GM12878 (cell line): Measurements from ENCODE around the gene WASHC2A. TPM values are rescaled to one million over a fixed set of nuclear protein-coding genes. Genes with fewer than 3 reads are reported as not detected.
"Not testable (repeated sequence)": the region's sequence is repeated elsewhere in the genome, so short reads cannot be mapped to it uniquely, and the experiment has no call there.

ENCODE experiments used
- ATAC-seq: fragments of 200-7000 bp; cut with Tn5 transposase; 3 replicates; pipeline ENCODE4 v1.9.1; 2020; ENCODE audit warnings: mild to moderate bottlenecking, moderate library complexity
- BruUV-seq: library from RNA; stranded (reverse); fragments of 400-500 nt; replicated peaks from 2 replicates; lab custom pipeline; 2021; lab: Mats Ljungman, UMichigan
- CTCF ChIA-PET: fragments of 300-600 bp; sonication (Branson Sonifier 250); formaldehyde crosslinking; extraction: SDS; loops from one replicate; lab custom pipeline; 2021; ENCODE audit warnings: inconsistent platforms; lab: Yijun Ruan, JAX
- POLR2A ChIA-PET: fragments of 350-600 bp; formaldehyde crosslinking; extraction: SDS; loops from one replicate; lab custom pipeline; 2021; ENCODE audit warnings: inconsistent platforms; lab: Charles Lee
- RAD21 ChIA-PET: fragments of 300-600 bp; sonication (Branson Sonifier 250); formaldehyde crosslinking; loops from one replicate; lab custom pipeline; 2023; ENCODE audit warnings: antibody characterized with exemption; ENCODE audit not compliant: unreplicated experiment; lab: Charles Lee
- SMC1A ChIA-PET: fragments of 300-600 bp; sonication (Branson Sonifier 250); formaldehyde crosslinking; loops from one replicate; lab custom pipeline; 2023; ENCODE audit not compliant: unreplicated experiment, uncharacterized antibody; lab: Charles Lee
- DNase-seq: peaks from one replicate; pipeline ENCODE4 v3.0.0-alpha.2; 2011; ENCODE audit warnings: low read depth, low spot score
- FAIRE-seq: peaks from 3 replicates; lab custom pipeline; 2011; peaks lifted over from hg19 to GRCh38; lab: Jason Lieb, UNC
- H2AFZ ChIP-seq: 2 replicates; pipeline ENCODE4 v1.6.0; 2011; ENCODE audit warnings: low read depth, low read length, control low read depth; ENCODE audit not compliant: control insufficient read depth
- H3K27ac ChIP-seq: 2 replicates; pipeline ENCODE4 v1.5.1; 2011; ENCODE audit warnings: control low read depth; ENCODE audit not compliant: control insufficient read depth, insufficient read depth
- H3K27me3 ChIP-seq, 2 experiments: replicated peaks in 1 of 2; 2 replicates each; pipeline versions ENCODE4 v1.6.0 to v1.6.1; 2011; ENCODE audit warnings: low read length in 1 of 2; ENCODE audit not compliant: control insufficient read depth in 2 of 2, insufficient read depth in 2 of 2
- H3K36me3 ChIP-seq, 2 experiments: 2 replicates each; pipeline ENCODE4 v1.5.1; 2011; ENCODE audit warnings: low read length in 1 of 2; ENCODE audit not compliant: control insufficient read depth in 2 of 2, insufficient read depth in 2 of 2
- H3K4me1 ChIP-seq: 2 replicates; pipeline ENCODE4 v1.6.1; 2011; ENCODE audit warnings: mild to moderate bottlenecking, low read length, moderate library complexity, mixed read lengths; ENCODE audit not compliant: control insufficient read depth, insufficient read depth
- H3K4me2 ChIP-seq: 2 replicates; pipeline ENCODE4 v1.6.0; 2011; ENCODE audit warnings: control low read depth; ENCODE audit not compliant: control insufficient read depth, insufficient read depth
- H3K4me3 ChIP-seq: fragments of 200-600 bp; sonication (generic); 2 replicates; pipeline ENCODE4 v1.5.1; 2016
- H3K79me2 ChIP-seq: 2 replicates; pipeline ENCODE4 v1.6.0; 2011; ENCODE audit warnings: low read length; ENCODE audit not compliant: control insufficient read depth, insufficient read depth
- H3K9ac ChIP-seq: 2 replicates; pipeline ENCODE4 v1.8.0; 2011; ENCODE audit warnings: low read length, control low read depth, mixed read lengths; ENCODE audit not compliant: control insufficient read depth, insufficient read depth
- H3K9me3 ChIP-seq: replicated peaks from 3 replicates; pipeline ENCODE4 v1.5.1; 2011; ENCODE audit warnings: mild to moderate bottlenecking, low read length; ENCODE audit not compliant: control insufficient read depth, insufficient read depth
- H4K20me1 ChIP-seq: 2 replicates; pipeline ENCODE4 v1.6.0; 2011; ENCODE audit not compliant: control insufficient read depth, insufficient read depth
- CTCF ChIP-seq, 3 experiments: IDR thresholded peaks in 2 of 3; conservative IDR thresholded peaks in 1 of 3; 2 replicates each; pipeline ENCODE4 v1.5.1; 2011; ENCODE audit warnings: low read depth in 3 of 3, low read length in 3 of 3, mild to moderate bottlenecking in 3 of 3, control low read depth in 2 of 3, moderate library complexity in 2 of 3, inconsistent platforms in 1 of 3, mixed read lengths in 1 of 3; ENCODE audit not compliant: control insufficient read depth in 2 of 3, insufficient read depth in 1 of 3; ENCODE audit errors: extremely low read depth in 1 of 3
- RAD21 ChIP-seq: IDR thresholded peaks from 2 replicates; pipeline ENCODE4 v1.6.1; 2011; ENCODE audit warnings: mild to moderate bottlenecking, low read depth, low read length, moderate library complexity; ENCODE audit not compliant: insufficient read depth
- WGBS: methylation state at CpG from one replicate; pipeline ENCODE4 v1.1.6; 2016; ENCODE audit warnings: low lambda C conversion rate; ENCODE audit not compliant: insufficient replicate concordance, insufficient coverage; ENCODE audit errors: missing lambda C conversion rate; 5-methylcytosine and 5-hydroxymethylcytosine counted together
- in situ Hi-C: fragments of 300-500 bp; cut with MboI; formaldehyde crosslinking; loops from 9 replicates; pipeline ENCODE4 v1.14.3; 2018; ENCODE audit warnings: mixed read lengths
- intact Hi-C: fragments of 100-400 bp; cut with micrococcal nuclease; formaldehyde crosslinking; loops from one replicate; pipeline ENCODE4 v1.14.2; 2022; ENCODE audit not compliant: unreplicated experiment
- polyA plus RNA-seq, 11 experiments: library from polyadenylated mRNA; depleted of rRNA in 4 of 11; unstranded in 6 of 11; stranded (reverse) in 5 of 11; fragments of >200 nt; fragmentation: Nextera tagmentation in 4 of 11; fragmentation: Illumina TruSeq in 1 of 11; extraction: Ambion mirVana in 4 of 11; extraction: Trizol in 1 of 11; gene quantifications; 1 replicate in 1 of 11; 2 replicates in 10 of 11; pipeline versions ENCODE4 v1.2.1 to v1.2.3, GENCODE V29; 2011 to 2016; ENCODE audit warnings: inconsistent platforms in 2 of 11, missing spikeins in 2 of 11, low read depth in 1 of 11
- total RNA-seq, 4 experiments: library from RNA; depleted of rRNA in 3 of 4; stranded (reverse); fragments of >200 nt in 3 of 4; fragmentation: Illumina TruSeq in 1 of 4; extraction: Trizol in 1 of 4; gene quantifications; 2 replicates each; pipeline versions ENCODE4 v1.2.1 to v1.2.3, GENCODE V29; 2013 to 2021

WASHC2A gene
- total and polyA plus RNA-seq, 10 of the 15 experiments (the other 5 are each of a cell fraction or from before 2014, with no cell fraction given) = 3.7 to 30.3 (median 23.6) TPM

GRCh38 chr10:50075544-50075943, 7.8 kb downstream of the WASHC2A start:
- H3K27me3 ChIP-seq, POLR2A ChIA-PET, H3K36me3 ChIP-seq: not testable (repeated sequence)

DNA sequence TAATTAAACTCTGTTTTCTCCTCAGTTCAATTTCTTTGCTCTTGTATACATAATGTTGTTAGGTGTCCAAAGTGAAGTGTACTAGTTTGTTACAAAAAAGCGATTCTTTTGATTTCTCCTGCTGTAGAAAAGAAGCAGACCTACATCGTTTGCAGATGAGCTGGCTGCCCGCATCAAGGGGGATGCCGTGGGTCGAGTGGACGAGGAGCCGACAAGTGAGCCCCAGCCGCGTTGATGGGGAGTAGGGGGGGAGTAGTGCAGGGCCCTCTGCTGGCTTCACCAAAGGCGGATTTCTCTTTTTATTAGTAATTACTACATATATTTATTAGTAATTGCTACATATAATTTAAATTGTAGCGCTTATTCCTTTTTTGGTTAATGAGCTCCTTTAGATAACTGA, 23.6 kb downstream of the WASHC2A start:
- H3K9ac ChIP-seq, H3K4me3 ChIP-seq, H3K4me1 ChIP-seq, in situ Hi-C loops, H3K36me3 ChIP-seq, BruUV-seq, FAIRE-seq, RAD21 ChIA-PET, SMC1A ChIA-PET, H4K20me1 ChIP-seq, DNase-seq, H3K4me2 ChIP-seq, CTCF ChIA-PET, H3K9me3 ChIP-seq, POLR2A ChIA-PET, ATAC-seq, H2AFZ ChIP-seq, H3K79me2 ChIP-seq, H3K27ac ChIP-seq, intact Hi-C loops, H3K27me3 ChIP-seq: not testable (repeated sequence)
- 100% methylated on average over 6 of the region's 11 CpGs for WGBS

More at GRCh38 chr10:50075544-50075943, 7.8 kb downstream of the WASHC2A start:
- in situ Hi-C loops, CTCF ChIA-PET, H3K4me2 ChIP-seq, H3K4me3 ChIP-seq, BruUV-seq, SMC1A ChIA-PET, H3K9ac ChIP-seq, DNase-seq, intact Hi-C loops, ATAC-seq, H4K20me1 ChIP-seq, H3K9me3 ChIP-seq, RAD21 ChIA-PET, H3K4me1 ChIP-seq, FAIRE-seq, H3K27ac ChIP-seq, H2AFZ ChIP-seq, H3K79me2 ChIP-seq: not testable (repeated sequence)
- peak in 1 of 3 experiments; percentile 25; a peak in 2 of 6 replicates for TF ChIP-seq CTCF (IDR thresholded peaks at IDR 0.05 in 2 of 3, conservative IDR thresholded peaks at IDR 0.05 in 1 of 3; ENCODE audit: control insufficient read depth in 2 of 3, extremely low read depth in 1 of 3, insufficient read depth in 1 of 3, low read depth in 3 of 3, low read length in 3 of 3)
- TF ChIP-seq RAD21 = peak; percentile 26; the same call in 1 of the 2 replicates
- WGBS = 50% methylated on average over 2 of the region's 2 CpGs

- RAD21 ChIA-PET, H3K27me3 ChIP-seq, FAIRE-seq, H3K36me3 ChIP-seq, ATAC-seq, intact Hi-C loops, SMC1A ChIA-PET, CTCF ChIA-PET, H2AFZ ChIP-seq, in situ Hi-C loops, H3K9me3 ChIP-seq, H3K4me3 ChIP-seq, BruUV-seq, H3K79me2 ChIP-seq, DNase-seq, H4K20me1 ChIP-seq, H3K4me2 ChIP-seq, H3K27ac ChIP-seq, H3K4me1 ChIP-seq, POLR2A ChIA-PET, H3K9ac ChIP-seq: not testable (repeated sequence)
- WGBS = no CpG with 5 or more reads among the region's 8 CpGs
Observed at GRCh38 chr10:50092928-50093327, 25.2 kb downstream of the WASHC2A start.
